ENCODE measurements around the gene DMRT3. TPM values are rescaled to one million over a fixed set of nuclear protein-coding genes. Genes with fewer than 3 reads are reported as not detected.

The DMRT3 gene
- total and polyA plus RNA-seq, 10 of the 15 experiments (the other 5 are each of a cell fraction or from before 2014, with no cell fraction given): 0.06 to 0.11 TPM; not detected in 8

DNA sequence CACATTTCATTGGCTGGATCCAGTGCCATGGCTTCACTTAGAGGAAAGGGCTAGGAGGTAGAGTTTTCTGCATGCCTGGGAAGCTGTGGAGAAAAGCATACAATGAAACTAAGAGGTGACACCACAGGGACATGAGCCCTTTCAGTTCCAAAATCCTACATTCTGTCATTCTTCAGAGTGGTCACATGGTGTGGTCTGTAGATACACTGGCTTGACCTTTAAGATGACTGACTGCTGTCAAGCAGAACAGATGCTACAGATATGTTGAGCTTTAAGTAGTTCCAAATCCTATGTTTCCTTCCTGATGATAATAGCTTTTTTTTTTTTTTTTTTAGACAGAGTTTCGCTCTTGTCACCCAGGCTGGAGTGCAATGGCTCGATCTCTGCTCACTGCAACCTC, 26.2 kb downstream of the DMRT3 start:
- Histone ChIP-seq H3K4me3 (no peak overlapping the region), H2AFZ (ENCODE audit: control insufficient read depth, low read depth, low read length) (no peak overlapping the region), H3K27ac (ENCODE audit: control insufficient read depth, insufficient read depth) (no peak overlapping the region), H3K9me3 (replicated peaks; ENCODE audit: control insufficient read depth, insufficient read depth, low read length) (no peaks in the 10 kb centered on the region; the same call in 2 of the 3 replicates), H3K4me2 (ENCODE audit: control insufficient read depth, insufficient read depth) (no peak overlapping the region), H3K36me3 (ENCODE audit: control insufficient read depth in 2 of 2, insufficient read depth in 2 of 2, low read length in 1 of 2) (no peaks in the 10 kb centered on the region), H3K4me1 (ENCODE audit: control insufficient read depth, insufficient read depth, low read length) (peaks cover 3% of the 10 kb centered on the region; the same call in 1 of the 2 replicates), H3K9ac (ENCODE audit: control insufficient read depth, insufficient read depth, low read length) (no peak overlapping the region), H4K20me1 (ENCODE audit: control insufficient read depth, insufficient read depth) (no peaks in the 10 kb centered on the region), H3K79me2 (ENCODE audit: control insufficient read depth, insufficient read depth, low read length) (no peaks in the 10 kb centered on the region), H3K27me3 (replicated peaks in 1 of 2; ENCODE audit: control insufficient read depth in 2 of 2, insufficient read depth in 2 of 2, low read length in 1 of 2) (no peaks in the 10 kb centered on the region)
- in situ Hi-C loops (cut with MboI): loop anchor here (5.0 kb wide), 1 partner anchor 110 kb away; no protein-coding TSS in a partner anchor
- no TSS peak for BruUV-seq (replicated peaks)
- no CpG with 5 or more reads among the region's 2 CpGs for WGBS (ENCODE audit: insufficient coverage, insufficient replicate concordance, low lambda C conversion rate, missing lambda C conversion rate)
- intact Hi-C loops (cut with micrococcal nuclease; ENCODE audit: unreplicated experiment): loop anchor here (10.0 kb wide), 2 partner anchors 198 to 528 kb away; no protein-coding TSS in a partner anchor
- ChIA-PET POLR2A (interaction anchor here (0.6 to 1.4 kb wide), 3 partner anchors 108 to 1658 kb away, joined by 4 read pairs; no protein-coding TSS in a partner anchor), SMC1A (ENCODE audit: uncharacterized antibody, unreplicated experiment) (interaction anchor here (0.7 to 6.6 kb wide), 11 partner anchors 103 to 433 kb away, joined by 3 to 92 read pairs (median 4); no protein-coding TSS in a partner anchor), RAD21 (ENCODE audit: unreplicated experiment) (interaction anchor here (0.6 to 3.8 kb wide), 8 partner anchors 103 to 616 kb away, joined by 3 to 43 read pairs (median 4); no protein-coding TSS in a partner anchor), CTCF (interaction anchor here (0.5 to 6.4 kb wide), 10 partner anchors 14 to 355 kb away, joined by 3 to 153 read pairs (median 6); no protein-coding TSS in a partner anchor)
- peak; percentile 65 for ATAC-seq
- TF ChIP-seq, protein P1, sequence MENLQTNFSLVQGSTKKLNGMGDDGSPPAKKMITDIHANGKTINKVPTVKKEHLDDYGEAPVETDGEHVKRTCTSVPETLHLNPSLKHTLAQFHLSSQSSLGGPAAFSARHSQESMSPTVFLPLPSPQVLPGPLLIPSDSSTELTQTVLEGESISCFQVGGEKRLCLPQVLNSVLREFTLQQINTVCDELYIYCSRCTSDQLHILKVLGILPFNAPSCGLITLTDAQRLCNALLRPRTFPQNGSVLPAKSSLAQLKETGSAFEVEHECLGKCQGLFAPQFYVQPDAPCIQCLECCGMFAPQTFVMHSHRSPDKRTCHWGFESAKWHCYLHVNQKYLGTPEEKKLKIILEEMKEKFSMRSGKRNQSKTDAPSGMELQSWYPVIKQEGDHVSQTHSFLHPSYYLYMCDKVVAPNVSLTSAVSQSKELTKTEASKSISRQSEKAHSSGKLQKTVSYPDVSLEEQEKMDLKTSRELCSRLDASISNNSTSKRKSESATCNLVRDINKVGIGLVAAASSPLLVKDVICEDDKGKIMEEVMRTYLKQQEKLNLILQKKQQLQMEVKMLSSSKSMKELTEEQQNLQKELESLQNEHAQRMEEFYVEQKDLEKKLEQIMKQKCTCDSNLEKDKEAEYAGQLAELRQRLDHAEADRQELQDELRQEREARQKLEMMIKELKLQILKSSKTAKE (IDR thresholded peaks at IDR 0.05; ENCODE audit: low read depth, poor library complexity, severe bottlenecking): no peak
- TF ChIP-seq SMARCA5 (IDR thresholded peaks at IDR 0.05) (no peak), NBN (IDR thresholded peaks at IDR 0.05) (no peak), LARP7 (IDR thresholded peaks at IDR 0.05) (no peak), IKZF1 (conservative IDR thresholded peaks at IDR 0.05) (no peak), EP300 (IDR thresholded peaks at IDR 0.05; ENCODE audit: borderline replicate concordance in 1 of 2, control insufficient read depth in 1 of 2, low read depth in 2 of 2, low read length in 2 of 2) (no peak), BCL11A (IDR thresholded peaks at IDR 0.05; ENCODE audit: low read depth, low read length) (no peak), CREB1 (IDR thresholded peaks at IDR 0.05; ENCODE audit: low read depth) (no peak), RAD51 (IDR thresholded peaks at IDR 0.05) (peak; percentile 38; the same call in 1 of the 2 replicates)
- TF ChIP-seq, protein P2, sequence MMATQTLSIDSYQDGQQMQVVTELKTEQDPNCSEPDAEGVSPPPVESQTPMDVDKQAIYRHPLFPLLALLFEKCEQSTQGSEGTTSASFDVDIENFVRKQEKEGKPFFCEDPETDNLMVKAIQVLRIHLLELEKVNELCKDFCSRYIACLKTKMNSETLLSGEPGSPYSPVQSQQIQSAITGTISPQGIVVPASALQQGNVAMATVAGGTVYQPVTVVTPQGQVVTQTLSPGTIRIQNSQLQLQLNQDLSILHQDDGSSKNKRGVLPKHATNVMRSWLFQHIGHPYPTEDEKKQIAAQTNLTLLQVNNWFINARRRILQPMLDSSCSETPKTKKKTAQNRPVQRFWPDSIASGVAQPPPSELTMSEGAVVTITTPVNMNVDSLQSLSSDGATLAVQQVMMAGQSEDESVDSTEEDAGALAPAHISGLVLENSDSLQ (IDR thresholded peaks at IDR 0.05): peak; percentile 73
- TF ChIP-seq, protein P3, sequence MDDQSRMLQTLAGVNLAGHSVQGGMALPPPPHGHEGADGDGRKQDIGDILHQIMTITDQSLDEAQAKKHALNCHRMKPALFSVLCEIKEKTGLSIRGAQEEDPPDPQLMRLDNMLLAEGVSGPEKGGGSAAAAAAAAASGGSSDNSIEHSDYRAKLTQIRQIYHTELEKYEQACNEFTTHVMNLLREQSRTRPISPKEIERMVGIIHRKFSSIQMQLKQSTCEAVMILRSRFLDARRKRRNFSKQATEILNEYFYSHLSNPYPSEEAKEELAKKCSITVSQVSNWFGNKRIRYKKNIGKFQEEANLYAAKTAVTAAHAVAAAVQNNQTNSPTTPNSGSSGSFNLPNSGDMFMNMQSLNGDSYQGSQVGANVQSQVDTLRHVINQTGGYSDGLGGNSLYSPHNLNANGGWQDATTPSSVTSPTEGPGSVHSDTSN (IDR thresholded peaks at IDR 0.05; ENCODE audit: insufficient replicate concordance, low read depth, low read length): peak; percentile 10
- no peak for FAIRE-seq
- no peak for DNase-seq (ENCODE audit: low read depth, low spot score)

All from GM12878 (cell line).